H1 (cell line): ENCODE measurements around the gene CTPS2. TPM values are rescaled to one million over a fixed set of nuclear protein-coding genes. Genes with fewer than 3 reads are reported as not detected.

ENCODE experiments used
- CEBPB ChIP-seq: IDR thresholded peaks from 2 replicates; pipeline ENCODE4 v1.6.1; 2012; ENCODE audit warnings: low read depth, low read length
- CHD2 ChIP-seq: IDR thresholded peaks from 2 replicates; pipeline ENCODE4 v1.6.1; 2012; ENCODE audit warnings: low read length, improper control_type of control experiment
- RAD21 ChIP-seq, 2 experiments: IDR thresholded peaks in 1 of 2; conservative IDR thresholded peaks in 1 of 2; 2 replicates each; pipeline ENCODE4 v1.6.1; 2011; ENCODE audit warnings: low read depth in 2 of 2, low read length in 2 of 2, improper control_type of control experiment in 1 of 2, inconsistent platforms in 1 of 2, mild to moderate bottlenecking in 1 of 2, moderate library complexity in 1 of 2
- polyA plus RNA-seq, 7 experiments: library from polyadenylated mRNA; depleted of rRNA in 3 of 7; stranded (reverse) in 5 of 7; unstranded in 2 of 7; fragments of >200 nt in 5 of 7; fragments of 200-250 nt in 2 of 7; gene quantifications; 1 replicate in 5 of 7; 2 replicates in 1 of 7; 4 replicates in 1 of 7; pipeline versions ENCODE4 v1.2.1 to v1.2.3, GENCODE V29; 2011 to 2013; ENCODE audit warnings: missing spikeins in 2 of 7, mixed read lengths in 2 of 7
- total RNA-seq: library from RNA; stranded (reverse); fragmentation: NEBNext Ultra II Directional; extraction: Animal tissue kit (Norgen Biotek cat#: 25700); gene quantifications from 2 replicates; pipeline ENCODE4 v1.2.1, GENCODE V29; 2021

The CTPS2 gene
- total and polyA plus RNA-seq, 2 of the 8 experiments (the other 6 are each of a cell fraction or from before 2014, with no cell fraction given): 17.1 to 34.0 TPM

DNA sequence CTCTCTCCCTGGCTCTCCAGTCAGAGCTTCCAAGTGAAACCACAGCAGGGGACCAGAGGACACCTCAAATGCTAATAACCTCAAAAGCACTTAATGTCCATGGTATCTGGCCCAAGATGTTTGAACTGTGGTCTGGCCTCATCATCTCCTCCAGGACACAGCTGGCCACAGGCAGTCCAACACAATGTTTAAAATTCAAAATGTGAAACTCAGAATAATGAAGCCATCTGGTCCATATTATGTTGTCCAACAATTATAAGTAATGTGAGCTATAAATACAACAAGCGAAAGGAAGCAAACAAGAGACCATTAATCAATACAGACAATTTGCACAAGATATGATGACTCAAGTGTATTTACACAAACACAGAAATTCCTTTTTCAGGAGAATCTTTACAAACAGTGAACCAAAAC is 153.3 kb downstream of the CTPS2 start (continued):
- TF ChIP-seq RAD21 (IDR thresholded peaks at IDR 0.05 in 1 of 2, conservative IDR thresholded peaks at IDR 0.05 in 1 of 2; ENCODE audit: low read depth in 2 of 2, low read length in 2 of 2): no peak
- TF ChIP-seq CEBPB: no peak
- TF ChIP-seq CHD2: no peak
- TF ChIP-seq, all 59 proteins: peak for 0
